GM21529 (cell line): ENCODE results near the gene ZDHHC14.
"Not testable (repeated sequence)": the region's sequence is repeated elsewhere in the genome, so short reads cannot be mapped to it uniquely, and the experiment has no call there.

Experiments
- ATAC-seq: cut with Tn5 transposase; IDR thresholded peaks from one replicate; pipeline ENCODE4 v1.9.1; 2021; ENCODE audit not compliant: unreplicated experiment

The ZDHHC14 gene

GRCh38 chr6:157462956-157463742 is 82.2 kb downstream of the ZDHHC14 start:
- ATAC-seq: no peak

GRCh38 chr6:157463743-157464135 is 82.7 kb downstream of the ZDHHC14 start:
- ATAC-seq: not testable (repeated sequence)

GRCh38 chr6:157464653-157465535 is 83.9 kb downstream of the ZDHHC14 start:
- peak; percentile 47 for ATAC-seq

- no peak for ATAC-seq
These were observed 85.3 kb downstream of the ZDHHC14 start for GRCh38 chr6:157466342-157466648.

- not testable (repeated sequence) for ATAC-seq
These were observed 86.3 kb downstream of the ZDHHC14 start for GRCh38 chr6:157467339-157467738.

GRCh38 chr6:157468054-157468453 is 87.1 kb downstream of the ZDHHC14 start:
- no peak for ATAC-seq

GRCh38 chr6:157468574-157468973 is 87.6 kb downstream of the ZDHHC14 start:
- no peak for ATAC-seq

GRCh38 chr6:157469378-157469777 is 88.4 kb downstream of the ZDHHC14 start:
- ATAC-seq: no peak

- ATAC-seq: no peak
These were observed 90.2 kb downstream of the ZDHHC14 start for GRCh38 chr6:157471077-157471686.

- ATAC-seq: no peak
These were observed 91.1 kb downstream of the ZDHHC14 start for GRCh38 chr6:157471895-157472686.

- no peak for ATAC-seq
These were observed 95.8 kb downstream of the ZDHHC14 start for GRCh38 chr6:157476797-157477196.

- ATAC-seq: no peak
These were observed 97.9 kb downstream of the ZDHHC14 start for GRCh38 chr6:157478926-157479325.

GRCh38 chr6:157479464-157480303 is 98.7 kb downstream of the ZDHHC14 start:
- no peak for ATAC-seq

GRCh38 chr6:157481189-157481864 is 100.3 kb downstream of the ZDHHC14 start:
- ATAC-seq: no peak

- no peak for ATAC-seq
These were observed 100.9 kb downstream of the ZDHHC14 start for GRCh38 chr6:157481865-157482249.

GRCh38 chr6:157483770-157484169 is 102.8 kb downstream of the ZDHHC14 start:
- ATAC-seq: no peak

- ATAC-seq: no peak
These were observed 103.2 kb downstream of the ZDHHC14 start for GRCh38 chr6:157484181-157484580.

- ATAC-seq: no peak
These were observed 105.6 kb downstream of the ZDHHC14 start for GRCh38 chr6:157486572-157486971.

GRCh38 chr6:157487110-157487773 is 106.3 kb downstream of the ZDHHC14 start:
- no peak for ATAC-seq
